Measurements from ENCODE around the gene PTPN22. TPM values are rescaled to one million over a fixed set of nuclear protein-coding genes. Genes with fewer than 3 reads are reported as not detected.
A peak's percentile ranks its signal among the peaks of the same experiment; 100 is the strongest.

PTPN22 gene
- total RNA-seq, 1 experiment from 2014 or later, result 0.38 TPM

- H3K4me1 Mint-ChIP-seq (ENCODE audit: low read depth, unreplicated experiment), result peaks cover 28% of the 10 kb centered on the region
- H3K27ac Mint-ChIP-seq (ENCODE audit: unreplicated experiment), result no peak overlapping the region
- BruUV-seq (replicated peaks), result no TSS peak
- no peaks in the 10 kb centered on the region for H3K27me3 Mint-ChIP-seq (ENCODE audit: unreplicated experiment)
- CTCF ChIA-PET, result no interaction called here
- intact Hi-C loops (cut with micrococcal nuclease; ENCODE audit: unreplicated experiment), result no loop called here
- no peaks in the 10 kb centered on the region for H3K36me3 Mint-ChIP-seq (ENCODE audit: insufficient read depth, unreplicated experiment)
- no peaks in the 10 kb centered on the region for H3K9me3 Mint-ChIP-seq (ENCODE audit: low read depth, unreplicated experiment)
- no peak for DNase-seq
- H3K4me3 Mint-ChIP-seq (ENCODE audit: low read depth, unreplicated experiment), result no peak overlapping the region
- TF ChIP-seq CTCF (IDR thresholded peaks at IDR 0.05; ENCODE audit: unreplicated experiment), result no peak
These were observed 4.7 kb upstream of the PTPN22 start for GRCh38 chr1:113876176-113876575.

GRCh38 chr1:113875714-113876113 is 4.2 kb upstream of the PTPN22 start:
- DNase-seq, result no peak
- CTCF ChIA-PET, result no interaction called here
- Mint-ChIP-seq H3K27me3 (ENCODE audit: unreplicated experiment) (no peaks in the 10 kb centered on the region), H3K9me3 (ENCODE audit: low read depth, unreplicated experiment) (no peaks in the 10 kb centered on the region), H3K4me3 (ENCODE audit: low read depth, unreplicated experiment) (no peak overlapping the region), H3K27ac (ENCODE audit: unreplicated experiment) (no peak overlapping the region), H3K36me3 (ENCODE audit: insufficient read depth, unreplicated experiment) (no peaks in the 10 kb centered on the region), H3K4me1 (ENCODE audit: low read depth, unreplicated experiment) (peaks cover 28% of the 10 kb centered on the region)
- no TSS peak for BruUV-seq (replicated peaks)
- intact Hi-C loops (cut with micrococcal nuclease; ENCODE audit: unreplicated experiment), result no loop called here
- no peak for TF ChIP-seq CTCF (IDR thresholded peaks at IDR 0.05; ENCODE audit: unreplicated experiment)

GRCh38 chr1:113874012-113874879 is 2.7 kb upstream of the PTPN22 start:
- H3K36me3 Mint-ChIP-seq (ENCODE audit: insufficient read depth, unreplicated experiment), result no peaks in the 10 kb centered on the region
- intact Hi-C loops (cut with micrococcal nuclease; ENCODE audit: unreplicated experiment), result no loop called here
- DNase-seq, result peak; percentile 23
- no peaks in the 10 kb centered on the region for H3K9me3 Mint-ChIP-seq (ENCODE audit: low read depth, unreplicated experiment)
- BruUV-seq (replicated peaks), result no TSS peak
- CTCF ChIA-PET, result interaction anchor here (0.7 kb wide), 1 partner anchor 12 kb away, joined by 3 read pairs; no protein-coding TSS in a partner anchor
- no peak overlapping the region for H3K4me3 Mint-ChIP-seq (ENCODE audit: low read depth, unreplicated experiment)
- peaks cover 28% of the 10 kb centered on the region for H3K4me1 Mint-ChIP-seq (ENCODE audit: low read depth, unreplicated experiment)
- no peak for TF ChIP-seq CTCF (IDR thresholded peaks at IDR 0.05; ENCODE audit: unreplicated experiment)
- H3K27me3 Mint-ChIP-seq (ENCODE audit: unreplicated experiment), result no peaks in the 10 kb centered on the region
- peak overlapping the region; percentile 7 for H3K27ac Mint-ChIP-seq (ENCODE audit: unreplicated experiment)

- Mint-ChIP-seq H3K9me3 (ENCODE audit: low read depth, unreplicated experiment) (no peaks in the 10 kb centered on the region), H3K27me3 (ENCODE audit: unreplicated experiment) (no peaks in the 10 kb centered on the region), H3K36me3 (ENCODE audit: insufficient read depth, unreplicated experiment) (no peaks in the 10 kb centered on the region), H3K27ac (ENCODE audit: unreplicated experiment) (no peak overlapping the region), H3K4me3 (ENCODE audit: low read depth, unreplicated experiment) (no peak overlapping the region), H3K4me1 (ENCODE audit: low read depth, unreplicated experiment) (peaks cover 19% of the 10 kb centered on the region)
- no TSS peak for BruUV-seq (replicated peaks)
- DNase-seq, result no peak
- CTCF ChIA-PET, result no interaction called here
- intact Hi-C loops (cut with micrococcal nuclease; ENCODE audit: unreplicated experiment), result no loop called here
- no peak for TF ChIP-seq CTCF (IDR thresholded peaks at IDR 0.05; ENCODE audit: unreplicated experiment)
These were observed 865 bp upstream of the PTPN22 start for GRCh38 chr1:113872219-113872935.

Data from Calu3 (cell line).